ENCODE results near the gene PPP1R12B.

Gene PPP1R12B

GRCh38 chr1:202639500-202639899, 291.0 kb downstream of the PPP1R12B start:
- no peak for DNase-seq

GRCh38 chr1:202642212-202642611, 293.7 kb downstream of the PPP1R12B start:
- DNase-seq, result no peak

Data from NCI-H2081 (cell line).